ENCODE data around the gene TNFRSF8.

DNA sequence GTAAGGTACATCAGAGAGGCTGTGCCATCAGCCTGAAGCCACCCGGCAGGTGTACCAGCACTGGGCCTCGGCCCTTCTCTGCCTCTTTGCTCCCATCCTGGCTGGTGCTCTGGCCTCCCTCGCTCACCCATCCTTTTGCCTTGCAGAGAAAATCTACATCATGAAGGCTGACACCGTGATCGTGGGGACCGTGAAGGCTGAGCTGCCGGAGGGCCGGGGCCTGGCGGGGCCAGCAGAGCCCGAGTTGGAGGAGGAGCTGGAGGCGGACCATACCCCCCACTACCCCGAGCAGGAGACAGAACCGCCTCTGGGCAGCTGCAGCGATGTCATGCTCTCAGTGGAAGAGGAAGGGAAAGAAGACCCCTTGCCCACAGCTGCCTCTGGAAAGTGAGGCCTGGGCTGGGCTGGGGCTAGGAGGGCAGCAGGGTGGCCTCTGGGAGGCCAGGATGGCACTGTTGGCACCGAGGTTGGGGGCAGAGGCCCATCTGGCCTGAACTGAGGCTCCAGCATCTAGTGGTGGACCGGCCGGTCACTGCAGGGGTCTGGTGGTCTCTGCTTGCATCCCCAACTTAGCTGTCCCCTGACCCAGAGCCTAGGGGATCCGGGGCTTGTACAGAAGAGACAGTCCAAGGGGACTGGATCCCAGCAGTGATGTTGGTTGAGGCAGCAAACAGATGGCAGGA lies 79.2 kb downstream of the TNFRSF8 start:
- TF ChIP-seq POLR2A (IDR thresholded peaks at IDR 0.05): no peak
- TF ChIP-seq, protein P1, sequence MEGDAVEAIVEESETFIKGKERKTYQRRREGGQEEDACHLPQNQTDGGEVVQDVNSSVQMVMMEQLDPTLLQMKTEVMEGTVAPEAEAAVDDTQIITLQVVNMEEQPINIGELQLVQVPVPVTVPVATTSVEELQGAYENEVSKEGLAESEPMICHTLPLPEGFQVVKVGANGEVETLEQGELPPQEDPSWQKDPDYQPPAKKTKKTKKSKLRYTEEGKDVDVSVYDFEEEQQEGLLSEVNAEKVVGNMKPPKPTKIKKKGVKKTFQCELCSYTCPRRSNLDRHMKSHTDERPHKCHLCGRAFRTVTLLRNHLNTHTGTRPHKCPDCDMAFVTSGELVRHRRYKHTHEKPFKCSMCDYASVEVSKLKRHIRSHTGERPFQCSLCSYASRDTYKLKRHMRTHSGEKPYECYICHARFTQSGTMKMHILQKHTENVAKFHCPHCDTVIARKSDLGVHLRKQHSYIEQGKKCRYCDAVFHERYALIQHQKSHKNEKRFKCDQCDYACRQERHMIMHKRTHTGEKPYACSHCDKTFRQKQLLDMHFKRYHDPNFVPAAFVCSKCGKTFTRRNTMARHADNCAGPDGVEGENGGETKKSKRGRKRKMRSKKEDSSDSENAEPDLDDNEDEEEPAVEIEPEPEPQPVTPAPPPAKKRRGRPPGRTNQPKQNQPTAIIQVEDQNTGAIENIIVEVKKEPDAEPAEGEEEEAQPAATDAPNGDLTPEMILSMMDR (IDR thresholded peaks at IDR 0.05): no peak

Measured in adrenal gland (tissue), 5 donors.